ENCODE measurements around the gene NDUFS3.
A peak's percentile ranks its signal among the peaks of the same experiment; 100 is the strongest.

NDUFS3 gene

GRCh38 chr11:47593492-47593933 is 14.6 kb downstream of the NDUFS3 start:
- Histone ChIP-seq H3K4me1 (ENCODE audit: control insufficient read depth, insufficient read depth, low read length) (no peaks in the 10 kb centered on the region), H3K27ac (ENCODE audit: extremely low read depth, low read depth, low read length) (no peak overlapping the region), H3K36me3 (ENCODE audit: control insufficient read depth in 2 of 2, insufficient read depth in 1 of 2, low read length in 2 of 2) (no peaks in the 10 kb centered on the region), H3K9me3 (ENCODE audit: control insufficient read depth, insufficient read depth, low read depth, low read length) (no peaks in the 10 kb centered on the region), H3K4me3 (ENCODE audit: low read depth, low read length) (peak overlapping the region; percentile 44)
- CTCF ChIA-PET = interaction anchor here (1.3 kb wide), 1 partner anchor 24 kb away, joined by 3 read pairs; no protein-coding TSS in a partner anchor
- POLR2A ChIA-PET = no interaction called here
- TF ChIP-seq ZSCAN16 (tag by site-specific recombination; IDR thresholded peaks at IDR 0.05) = no peak
- no peak for TF ChIP-seq MEIS1 (CRISPR knock-in tag; IDR thresholded peaks at IDR 0.05; ENCODE audit: borderline replicate concordance)
- no peak for TF ChIP-seq YY1 (tag by site-specific recombination; IDR thresholded peaks at IDR 0.05)
- TF ChIP-seq ZBTB17 (tag by site-specific recombination; IDR thresholded peaks at IDR 0.05) = peak; percentile 81; the same call in 1 of the 2 replicates
- TF ChIP-seq ZNF121 (tag by site-specific recombination; IDR thresholded peaks at IDR 0.05) = no peak
- peak; percentile 27; the same call in 1 of the 2 replicates for TF ChIP-seq ZNF335 (tag by site-specific recombination; conservative IDR thresholded peaks at IDR 0.05)

- no peaks in the 10 kb centered on the region for H3K36me3 ChIP-seq (ENCODE audit: control insufficient read depth in 2 of 2, insufficient read depth in 1 of 2, low read length in 2 of 2)
- H3K27ac ChIP-seq (ENCODE audit: extremely low read depth, low read depth, low read length) = no peak within 1 kb of the TSS
- 0 out of 2 replicates have a peak, but pooled peaks have one; percentile 41 for TF ChIP-seq ZNF366 (tag by site-specific recombination; conservative IDR thresholded peaks at IDR 0.05)
- TF ChIP-seq ZBTB17 (tag by site-specific recombination; IDR thresholded peaks at IDR 0.05) = peak; percentile 15; the same call in 1 of the 2 replicates
- TF ChIP-seq EGR2 (tag by site-specific recombination; IDR thresholded peaks at IDR 0.05; ENCODE audit: low read depth) = no peak
- ChIA-PET CTCF (interaction anchor here (1.3 kb wide), 1 partner anchor 23 kb away, joined by 3 read pairs; no protein-coding TSS in a partner anchor), POLR2A (interaction anchor here (0.5 to 0.7 kb wide), 3 partner anchors 10 to 18 kb away, joined by 3 to 7 read pairs (median 4); partner anchors contain the start of genes KBTBD4 and NDUFS3)
- no peaks in the 10 kb centered on the region for H3K9me3 ChIP-seq (ENCODE audit: control insufficient read depth, insufficient read depth, low read depth, low read length)
- H3K4me1 ChIP-seq (ENCODE audit: control insufficient read depth, insufficient read depth, low read length) = no peaks in the 10 kb centered on the region
- H3K4me3 ChIP-seq (ENCODE audit: low read depth, low read length) = peak within 1 kb of the TSS; percentile 44
These were observed 15.3 kb downstream of the NDUFS3 start, which contains the start of gene C1QTNF4 for GRCh38 chr11:47593934-47594855. Gene C1QTNF4 (minus strand): TSS chr11:47594411. CDS start chr11:47590810, 3,601 bp downstream.

GRCh38 chr11:47595029-47595428 is 16.2 kb downstream of the NDUFS3 start:
- Histone ChIP-seq H3K9me3 (ENCODE audit: control insufficient read depth, insufficient read depth, low read depth, low read length) (no peaks in the 10 kb centered on the region), H3K4me1 (ENCODE audit: control insufficient read depth, insufficient read depth, low read length) (no peaks in the 10 kb centered on the region), H3K4me3 (ENCODE audit: low read depth, low read length) (no peak overlapping the region), H3K36me3 (ENCODE audit: control insufficient read depth in 2 of 2, insufficient read depth in 1 of 2, low read length in 2 of 2) (no peaks in the 10 kb centered on the region), H3K27ac (ENCODE audit: extremely low read depth, low read depth, low read length) (no peak overlapping the region)
- ChIA-PET CTCF (no interaction called here), POLR2A (interaction anchor here (0.5 to 0.7 kb wide), 3 partner anchors 9 to 684 kb away, joined by 4 to 7 read pairs (median 7); no protein-coding TSS in a partner anchor)
- TF ChIP-seq MYNN (tag by site-specific recombination; IDR thresholded peaks at IDR 0.05; ENCODE audit: borderline replicate concordance) = no peak
- no peak for TF ChIP-seq ZEB2 (tag by site-specific recombination; IDR thresholded peaks at IDR 0.05)
- no peak for TF ChIP-seq PATZ1 (tag by site-specific recombination; IDR thresholded peaks at IDR 0.05)
- no peak for TF ChIP-seq ZNF18 (tag by site-specific recombination; IDR thresholded peaks at IDR 0.05)
- TF ChIP-seq ZNF146 (tag by site-specific recombination; IDR thresholded peaks at IDR 0.05) = no peak
- TF ChIP-seq ZNF274 (IDR thresholded peaks at IDR 0.05; ENCODE audit: low read length) = no peak
- TF ChIP-seq ZNF274 (tag by site-specific recombination; IDR thresholded peaks at IDR 0.05; ENCODE audit: borderline replicate concordance) = no peak

All from HEK293 (cell line).